T-helper 22 cell (primary cell): ENCODE data around the gene USP10.

ENCODE experiments used
- DNase-seq: peaks from one replicate; pipeline ENCODE4 v3.0.0-alpha.2; 2020; ENCODE audit warnings: low read depth

USP10 gene

DNA sequence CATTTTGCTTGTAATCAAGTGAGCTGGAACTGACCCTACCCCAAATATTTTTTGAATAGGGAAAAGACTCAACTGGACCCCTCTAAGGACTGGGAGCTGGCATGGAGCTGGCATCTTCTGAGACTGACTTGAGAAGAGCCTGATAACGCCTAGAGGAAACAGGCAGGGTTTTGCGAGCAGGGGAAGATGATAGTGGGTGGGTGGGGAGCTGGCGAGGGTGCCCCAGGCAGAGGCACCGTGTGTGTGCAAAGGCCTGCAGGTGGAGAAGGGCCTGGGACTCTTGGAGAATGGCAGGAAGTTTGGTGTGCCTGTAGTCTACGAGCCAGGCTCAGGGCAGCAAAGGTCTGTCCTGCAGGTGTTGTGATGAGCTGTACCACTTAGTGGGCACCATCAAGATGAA is 124.1 kb downstream of the USP10 start:
- DNase-seq = no peak

DNA sequence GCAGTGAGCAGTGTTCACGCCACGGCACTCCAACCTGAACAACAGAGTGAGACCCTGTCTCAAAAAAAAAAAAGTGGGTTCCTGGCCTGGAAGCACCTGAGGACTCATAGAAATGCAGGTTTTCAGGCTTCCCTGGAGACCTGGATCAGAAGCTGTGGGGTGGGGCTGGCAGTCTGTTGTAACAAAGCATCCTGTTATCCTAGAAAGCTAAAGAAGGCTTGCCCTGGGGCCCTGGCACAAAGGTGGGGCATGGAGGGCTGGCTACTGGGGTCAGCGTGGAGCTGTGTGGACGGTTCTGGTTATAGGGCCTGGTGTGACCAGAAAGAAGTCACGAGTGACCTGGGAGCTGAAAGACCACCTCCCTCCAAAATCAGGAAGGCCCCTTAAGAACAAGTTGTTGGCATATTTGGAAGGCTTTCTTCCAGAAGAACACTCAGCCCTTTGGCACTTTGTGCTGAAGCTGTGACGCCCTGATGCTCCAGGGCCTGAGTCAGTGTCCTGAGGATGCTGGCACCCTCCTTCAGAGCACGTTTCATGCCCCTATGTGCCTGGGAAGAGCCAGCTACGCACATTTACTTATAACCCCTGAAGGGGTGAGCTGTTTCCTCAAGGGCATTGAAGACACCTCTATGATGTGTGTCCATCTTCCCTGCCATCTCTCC is 126.2 kb downstream of the USP10 start:
- DNase-seq = no peak

DNA sequence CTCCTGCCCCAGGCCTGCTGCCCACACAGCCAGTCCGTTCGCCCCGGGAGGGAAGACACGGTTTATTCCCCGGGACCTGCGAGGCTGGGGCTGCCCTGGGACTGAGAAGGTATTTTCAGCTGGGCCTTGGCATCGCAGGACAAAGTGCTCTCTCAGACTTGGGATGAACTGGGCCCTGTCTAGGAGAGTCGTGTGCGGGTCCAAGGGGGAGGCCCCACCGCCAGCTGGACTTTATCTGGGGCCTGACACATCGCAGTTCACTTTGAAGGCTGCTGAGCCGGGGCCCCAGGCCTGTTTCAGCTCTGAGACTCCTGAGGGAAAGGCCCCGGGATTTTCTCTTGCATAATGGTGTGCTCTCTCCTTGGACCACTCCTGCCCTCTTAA is 126.8 kb downstream of the USP10 start:
- no peak for DNase-seq

DNA sequence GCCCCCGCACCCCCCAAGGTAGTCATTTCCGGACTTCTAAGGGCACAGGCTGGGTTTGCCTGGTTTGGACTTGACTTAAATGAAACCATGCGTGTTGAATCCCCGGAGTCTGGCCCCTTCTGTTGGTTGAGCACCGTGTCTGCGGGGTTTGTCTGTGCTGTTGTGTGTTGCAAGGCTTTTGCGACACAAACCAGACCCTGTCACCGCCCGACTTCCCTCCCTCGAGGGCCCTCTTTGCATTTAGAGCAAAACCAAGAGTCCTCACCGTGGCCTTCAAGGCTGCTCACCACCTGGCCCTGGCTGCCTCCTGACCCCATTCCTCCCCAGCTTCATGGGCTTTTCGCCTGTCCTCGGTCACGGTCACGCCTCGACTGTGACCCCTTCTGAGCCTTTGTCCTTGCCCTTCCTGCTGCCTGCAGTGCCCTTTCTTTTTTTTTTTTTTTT is 127.4 kb downstream of the USP10 start:
- DNase-seq = no peak

DNA sequence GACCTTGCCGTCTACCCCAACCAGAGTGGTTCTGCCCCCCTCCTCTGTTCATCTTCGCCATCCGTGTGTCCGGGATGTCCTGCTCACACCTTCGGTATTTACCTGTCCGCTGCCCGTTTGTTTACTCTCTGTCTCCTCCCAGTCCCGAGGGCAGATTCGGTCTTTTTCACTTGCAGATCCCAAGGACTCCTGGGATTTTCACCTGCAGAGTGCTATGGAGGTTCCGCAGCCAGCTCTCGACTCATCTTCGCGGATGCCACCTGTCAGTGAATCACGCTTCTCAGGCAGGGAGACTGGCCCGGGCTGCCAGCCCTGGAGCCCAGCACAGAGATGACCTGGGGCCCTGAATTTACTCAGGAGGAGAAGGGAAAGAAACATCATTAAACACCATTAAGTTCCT is 128.1 kb downstream of the USP10 start:
- DNase-seq = no peak

DNA sequence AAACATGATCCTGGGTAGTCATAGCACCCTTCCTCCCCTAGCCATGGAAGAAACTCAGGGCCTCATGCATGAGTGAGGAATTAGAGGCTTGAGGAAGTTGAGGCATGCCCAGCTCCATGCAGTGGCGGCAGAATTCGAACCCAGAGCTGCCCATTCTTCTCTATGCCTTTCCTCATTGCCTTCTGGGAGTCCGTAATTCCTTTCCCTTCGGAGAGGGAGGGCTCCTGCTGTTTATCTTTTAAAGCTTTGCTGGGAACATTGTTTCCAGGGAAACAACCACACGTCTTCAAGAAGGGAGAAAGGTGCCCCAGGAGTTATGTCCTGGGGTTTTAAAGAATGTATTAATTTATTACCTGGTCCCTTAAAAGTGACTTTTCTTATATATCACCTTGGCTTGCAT is 128.5 kb downstream of the USP10 start:
- no peak for DNase-seq
